ENCODE measurements around the gene MGAT3.

GRCh38 chr22:39508393-39508792, 51.6 kb downstream of the MGAT3 start:
- TF ChIP-seq, protein P1, sequence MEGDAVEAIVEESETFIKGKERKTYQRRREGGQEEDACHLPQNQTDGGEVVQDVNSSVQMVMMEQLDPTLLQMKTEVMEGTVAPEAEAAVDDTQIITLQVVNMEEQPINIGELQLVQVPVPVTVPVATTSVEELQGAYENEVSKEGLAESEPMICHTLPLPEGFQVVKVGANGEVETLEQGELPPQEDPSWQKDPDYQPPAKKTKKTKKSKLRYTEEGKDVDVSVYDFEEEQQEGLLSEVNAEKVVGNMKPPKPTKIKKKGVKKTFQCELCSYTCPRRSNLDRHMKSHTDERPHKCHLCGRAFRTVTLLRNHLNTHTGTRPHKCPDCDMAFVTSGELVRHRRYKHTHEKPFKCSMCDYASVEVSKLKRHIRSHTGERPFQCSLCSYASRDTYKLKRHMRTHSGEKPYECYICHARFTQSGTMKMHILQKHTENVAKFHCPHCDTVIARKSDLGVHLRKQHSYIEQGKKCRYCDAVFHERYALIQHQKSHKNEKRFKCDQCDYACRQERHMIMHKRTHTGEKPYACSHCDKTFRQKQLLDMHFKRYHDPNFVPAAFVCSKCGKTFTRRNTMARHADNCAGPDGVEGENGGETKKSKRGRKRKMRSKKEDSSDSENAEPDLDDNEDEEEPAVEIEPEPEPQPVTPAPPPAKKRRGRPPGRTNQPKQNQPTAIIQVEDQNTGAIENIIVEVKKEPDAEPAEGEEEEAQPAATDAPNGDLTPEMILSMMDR (IDR thresholded peaks at IDR 0.05): no peak
- no peak for TF ChIP-seq POLR2A (IDR thresholded peaks at IDR 0.05)

All from adrenal gland (tissue), 5 donors.